GM19043 (cell line): Measurements from ENCODE around the gene RSPH9.

Experiments
- ATAC-seq: cut with Tn5 transposase; IDR thresholded peaks from one replicate; pipeline ENCODE4 v1.9.1; 2021; ENCODE audit warnings: low read depth; ENCODE audit not compliant: unreplicated experiment

The RSPH9 gene

GRCh38 chr6:43707767-43708166, 62.9 kb downstream of the RSPH9 start:
- ATAC-seq: no peak

DNA sequence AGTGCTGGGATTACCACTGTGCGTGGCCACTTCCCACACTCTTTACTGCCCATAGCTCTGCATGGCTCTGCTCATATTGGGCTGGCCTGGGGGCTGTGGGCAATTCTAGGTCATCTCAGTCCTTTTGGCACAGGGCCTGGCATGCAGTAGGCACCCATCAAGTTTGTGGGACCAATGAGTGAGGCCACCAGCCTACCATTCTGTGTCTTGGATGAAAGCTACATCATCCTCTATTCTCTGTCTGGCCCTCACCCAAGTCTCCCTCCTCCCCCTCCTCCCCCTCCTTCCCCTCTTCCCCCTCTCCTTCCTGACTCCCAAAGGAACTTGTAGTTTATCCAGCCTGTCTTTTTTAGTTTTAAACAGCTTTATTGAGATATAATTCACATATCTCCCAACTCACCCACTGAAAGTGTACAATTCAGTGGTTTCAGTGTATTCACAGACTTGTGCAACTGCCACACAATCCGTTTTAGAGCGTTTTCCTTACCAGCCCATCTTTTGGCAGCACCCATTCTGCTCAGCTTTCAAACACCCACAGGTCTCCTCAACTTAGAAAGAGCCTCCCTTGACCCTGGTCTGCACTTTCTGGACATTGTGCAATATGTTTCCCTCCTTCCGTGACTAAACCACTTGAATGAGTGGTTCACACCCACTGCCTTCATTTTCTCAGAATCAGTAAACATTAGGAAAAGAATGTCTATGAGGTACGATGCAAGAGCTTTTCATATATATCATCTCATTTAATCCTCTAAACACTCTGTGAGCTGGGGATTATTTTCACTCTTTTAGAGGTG, 64.2 kb downstream of the RSPH9 start:
- no peak for ATAC-seq

DNA sequence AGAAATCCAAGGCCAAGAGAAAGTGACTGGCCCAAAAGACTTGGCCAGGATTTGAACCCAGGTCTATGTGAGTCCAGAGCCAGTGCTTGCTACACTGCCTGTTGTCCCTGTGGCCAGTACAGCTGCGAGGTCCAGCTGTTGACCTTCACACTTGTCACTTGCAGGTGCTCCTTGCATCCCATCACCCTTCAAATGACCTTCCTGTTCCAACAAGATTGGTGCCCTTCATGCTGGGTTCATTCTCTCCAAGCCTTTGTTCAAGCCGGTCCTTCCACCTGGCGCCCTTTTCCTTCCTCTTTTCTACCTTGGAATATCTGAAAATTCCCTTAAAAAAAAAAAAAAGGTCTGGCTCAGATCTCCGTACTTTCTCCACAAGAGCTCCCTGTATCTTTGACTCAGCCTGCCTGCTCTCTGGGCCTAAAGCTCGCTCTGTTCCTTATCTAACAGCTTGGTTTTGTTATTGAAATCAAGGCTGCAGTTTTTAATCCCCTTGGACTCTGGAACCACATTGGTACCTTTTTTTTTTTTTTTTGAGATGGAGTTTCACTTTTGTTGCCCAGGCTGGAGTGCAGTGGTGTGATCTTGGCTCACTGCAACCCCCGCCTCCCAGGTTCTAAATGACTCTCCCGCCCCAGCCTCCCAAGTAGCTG, 64.9 kb downstream of the RSPH9 start:
- ATAC-seq: no peak

- no peak for ATAC-seq
Observed at GRCh38 chr6:43710576-43710975, 65.7 kb downstream of the RSPH9 start.

DNA sequence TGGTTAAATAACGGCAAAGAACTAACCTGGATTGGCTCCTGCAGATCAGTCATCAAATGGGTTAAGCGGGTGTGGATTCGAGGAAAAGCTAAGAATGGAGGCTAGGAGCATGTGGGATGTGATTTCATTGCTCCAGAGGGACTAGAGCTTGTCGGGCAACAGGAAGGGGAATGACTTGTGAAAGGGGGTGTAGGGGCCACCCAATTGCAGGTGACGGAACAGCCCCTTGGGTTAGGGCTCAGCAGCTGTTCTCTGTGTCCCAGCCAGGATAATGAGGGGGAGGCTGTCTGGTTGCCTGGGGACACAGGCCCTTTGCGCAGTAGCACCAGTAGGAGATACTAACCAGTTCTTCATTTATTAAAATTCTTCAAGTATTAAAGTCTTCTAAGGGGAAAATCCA, 67.7 kb downstream of the RSPH9 start:
- ATAC-seq: no peak

- no peak for ATAC-seq
Observed at GRCh38 chr6:43713643-43714310, 68.9 kb downstream of the RSPH9 start.

DNA sequence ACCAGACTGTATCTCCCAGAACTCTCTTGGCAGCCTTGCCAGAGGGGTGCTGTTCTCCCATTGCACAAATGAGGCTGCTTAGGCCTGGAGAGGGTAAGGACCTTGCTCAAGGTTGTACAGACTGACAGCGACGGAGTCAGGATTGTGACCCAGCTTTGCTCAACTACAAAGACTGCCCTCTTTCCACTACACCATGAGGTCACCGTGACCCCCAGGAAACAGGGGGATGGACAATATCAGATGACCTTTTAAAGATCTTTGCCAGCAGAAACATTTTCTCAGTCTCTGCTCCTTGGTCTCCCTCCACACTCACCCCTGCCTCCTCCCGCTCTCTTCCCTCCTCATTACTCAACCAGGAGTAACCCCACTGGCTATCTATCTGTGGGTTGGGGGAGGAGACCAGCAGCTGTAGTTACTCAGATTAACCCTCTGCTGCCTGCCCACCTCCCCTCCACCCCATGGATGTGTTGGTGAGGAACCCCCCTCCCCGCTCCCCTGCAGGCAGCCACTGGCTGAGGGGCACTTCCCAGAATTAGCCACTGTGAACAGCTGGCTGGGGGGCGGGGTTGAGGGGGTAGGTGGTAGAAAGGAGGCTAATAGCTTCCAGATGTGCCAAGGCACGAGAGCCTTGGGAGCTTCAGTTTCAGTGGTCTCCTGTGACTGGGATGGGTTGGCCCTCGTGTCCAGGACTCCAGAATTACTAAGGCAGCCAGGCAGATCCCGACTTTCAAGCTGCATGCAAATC, 69.6 kb downstream of the RSPH9 start:
- ATAC-seq: peak; percentile 20

DNA sequence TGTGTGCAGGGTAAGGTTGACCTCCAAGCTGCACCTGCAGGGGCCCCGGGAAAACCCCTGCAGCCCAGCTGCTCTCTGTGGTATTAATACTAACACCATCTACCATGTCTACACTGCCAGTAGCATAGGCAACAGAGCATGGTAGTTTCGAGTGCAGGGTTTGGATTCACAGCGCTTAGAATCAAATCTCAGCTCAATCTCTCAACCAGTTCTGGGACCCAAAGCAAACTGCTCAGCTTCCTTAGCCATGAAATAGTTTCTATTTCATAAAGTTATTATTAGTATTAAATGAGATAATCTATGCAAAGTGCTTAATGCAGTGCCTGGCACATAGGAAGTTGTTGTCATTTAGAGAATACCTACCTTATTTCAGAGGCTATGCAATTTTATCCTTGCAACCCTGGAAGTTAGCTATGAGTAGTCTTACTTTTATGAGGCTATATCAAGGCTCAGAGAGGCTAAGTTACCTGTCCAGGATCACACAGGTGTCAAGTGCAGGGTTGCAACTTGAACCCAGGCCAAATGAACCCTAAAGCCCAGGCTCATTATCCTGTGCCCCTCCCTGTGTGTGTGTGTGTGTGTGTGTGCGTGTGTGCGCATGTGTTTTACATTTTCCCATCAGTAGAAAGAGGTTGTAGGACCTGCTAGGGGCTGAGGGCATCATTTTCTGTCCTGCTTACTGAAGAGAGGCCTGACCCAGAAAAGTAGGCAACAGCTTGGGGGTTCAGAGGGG, 70.4 kb downstream of the RSPH9 start:
- ATAC-seq: peak; percentile 90

GRCh38 chr6:43716099-43716498, 71.3 kb downstream of the RSPH9 start:
- no peak for ATAC-seq

GRCh38 chr6:43717389-43717788, 72.6 kb downstream of the RSPH9 start:
- ATAC-seq: no peak

GRCh38 chr6:43717822-43718221, 73.0 kb downstream of the RSPH9 start:
- no peak for ATAC-seq

GRCh38 chr6:43718387-43719105, 73.7 kb downstream of the RSPH9 start:
- no peak for ATAC-seq

DNA sequence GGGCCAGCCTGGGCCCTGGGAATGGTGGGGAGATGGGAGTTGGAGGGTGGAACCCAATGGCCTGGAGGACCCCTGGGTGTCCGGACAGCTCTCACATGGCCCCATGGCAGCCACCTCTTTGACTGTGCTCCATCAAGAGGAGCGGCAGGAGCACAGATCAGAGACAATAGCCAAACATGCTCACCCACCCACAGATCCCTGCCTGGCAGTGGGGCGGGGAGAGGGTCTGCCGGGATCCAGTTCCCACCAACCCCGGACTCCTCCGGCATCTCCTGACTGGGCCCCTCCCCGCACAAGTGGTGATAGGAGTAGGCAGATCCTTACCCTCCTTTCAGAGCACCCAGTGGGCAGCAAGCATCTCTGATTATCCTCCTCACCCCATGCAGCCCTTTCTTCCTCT, 74.7 kb downstream of the RSPH9 start:
- no peak for ATAC-seq

GRCh38 chr6:43720999-43721398, 76.2 kb downstream of the RSPH9 start:
- no peak for ATAC-seq
